Activated CD8-positive, alpha-beta T cell treated with anti-CD3 and anti-CD28 coated beads, Interleukin-2, amount 10 ng/mL, durations not matched to agents 7 days and 5 days (primary cell): ENCODE results near the gene HBB. TPM values are rescaled to one million over a fixed set of nuclear protein-coding genes. Genes with fewer than 3 reads are reported as not detected.

Source experiments
- ATAC-seq: fragments of 150-1000 bp; cut with Tn5 transposase; one replicate; pipeline ENCODE4 v1.10.0; 2021; ENCODE audit warnings: moderate library complexity
- CTCF ChIA-PET: fragments of 350-600 bp; sonication (Branson Sonifier 250); formaldehyde crosslinking; loops from one replicate; lab custom pipeline; 2021; ENCODE audit warnings: antibody characterized with exemption; lab: Charles Lee
- POLR2A ChIA-PET: fragments of 350-600 bp; sonication (Branson Sonifier 250); formaldehyde crosslinking; loops from one replicate; lab custom pipeline; 2021; ENCODE audit warnings: antibody characterized with exemption; lab: Charles Lee
- DNase-seq: peaks from one replicate; pipeline ENCODE4 v3.0.0-alpha.2; 2020
- H3K27ac Mint-ChIP-seq: one replicate; pipeline ENCODE4 v1.8.0; 2021; ENCODE audit warnings: mild to moderate bottlenecking, mixed read lengths
- H3K27me3 Mint-ChIP-seq: one replicate; pipeline ENCODE4 v1.8.0; 2021; ENCODE audit warnings: low read depth, mixed read lengths
- H3K36me3 Mint-ChIP-seq: one replicate; pipeline ENCODE4 v1.8.0; 2021; ENCODE audit warnings: low read depth, mixed read lengths
- H3K4me1 Mint-ChIP-seq: one replicate; pipeline ENCODE4 v1.8.0; 2021; ENCODE audit warnings: low read depth, mixed read lengths
- H3K4me3 Mint-ChIP-seq: one replicate; pipeline ENCODE4 v1.8.0; 2021; ENCODE audit warnings: mild to moderate bottlenecking, mixed read lengths
- H3K9me3 Mint-ChIP-seq: one replicate; pipeline ENCODE4 v1.8.0; 2022; ENCODE audit warnings: mixed read lengths; ENCODE audit not compliant: insufficient read depth
- total RNA-seq, 2 experiments: library from RNA; stranded (reverse); gene quantifications; one replicate each; pipeline ENCODE4 v1.2.3, GENCODE V29; 2021

HBB gene
- total RNA-seq, 2 experiments from 2014 or later = not detected

DNA sequence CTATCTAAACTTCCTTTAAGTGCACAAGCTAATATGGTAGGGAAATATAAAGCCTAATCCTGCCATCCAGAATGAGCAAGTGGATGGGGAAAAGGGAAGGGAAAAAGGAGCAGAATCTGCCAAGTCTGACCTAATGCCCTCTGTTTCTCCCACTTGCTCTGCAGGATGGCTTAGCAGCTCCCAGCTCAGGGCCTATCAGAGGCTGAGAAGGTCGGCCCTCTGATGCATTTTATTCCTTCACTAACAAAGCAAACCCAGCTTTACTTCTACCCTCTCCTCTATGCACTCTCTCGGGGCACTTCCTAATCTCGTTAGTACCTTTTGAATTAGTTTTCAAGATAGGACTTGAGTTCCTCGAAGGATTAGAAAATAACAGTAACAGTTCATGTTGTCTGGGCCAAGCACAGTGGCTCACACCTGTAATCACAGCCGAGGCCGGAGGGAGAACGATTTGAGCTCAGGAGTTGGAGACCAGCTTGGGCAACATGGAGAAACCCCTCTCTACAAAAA lies 16.4 kb downstream of the HBB start:
- H3K27me3 Mint-ChIP-seq = no peaks in the 10 kb centered on the region
- POLR2A ChIA-PET = no interaction called here
- H3K27ac Mint-ChIP-seq = no peak overlapping the region
- no peaks in the 10 kb centered on the region for H3K4me1 Mint-ChIP-seq
- H3K9me3 Mint-ChIP-seq = no peaks in the 10 kb centered on the region
- ATAC-seq (no peak), DNase-seq (no peak)
- H3K36me3 Mint-ChIP-seq = no peaks in the 10 kb centered on the region
- CTCF ChIA-PET = no interaction called here
- no peak overlapping the region for H3K4me3 Mint-ChIP-seq

DNA sequence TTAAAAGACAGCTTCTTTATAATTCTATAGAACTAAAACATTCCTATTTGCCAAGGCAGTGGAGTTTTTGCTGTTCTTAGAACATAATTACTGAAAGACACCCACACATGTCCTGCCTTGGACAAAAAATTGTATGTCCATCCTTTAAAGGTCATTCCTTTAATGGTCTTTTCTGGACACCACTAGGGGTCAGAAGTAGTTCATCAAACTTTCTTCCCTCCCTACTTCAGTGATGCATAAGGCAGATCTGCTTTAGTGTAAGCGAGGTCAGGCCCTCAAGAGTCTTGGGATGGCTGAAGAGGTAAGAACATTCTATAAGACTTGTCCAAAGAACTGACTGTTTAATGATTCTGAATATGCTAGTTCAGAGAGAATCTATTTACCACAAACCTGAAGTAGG lies 22.1 kb downstream of the HBB start:
- Mint-ChIP-seq H3K9me3 (no peaks in the 10 kb centered on the region), H3K4me1 (no peaks in the 10 kb centered on the region), H3K4me3 (no peak overlapping the region), H3K36me3 (no peaks in the 10 kb centered on the region), H3K27me3 (no peaks in the 10 kb centered on the region), H3K27ac (no peak overlapping the region)
- ATAC-seq (no peak), DNase-seq (no peak)
- POLR2A ChIA-PET = no interaction called here
- CTCF ChIA-PET = no interaction called here

DNA sequence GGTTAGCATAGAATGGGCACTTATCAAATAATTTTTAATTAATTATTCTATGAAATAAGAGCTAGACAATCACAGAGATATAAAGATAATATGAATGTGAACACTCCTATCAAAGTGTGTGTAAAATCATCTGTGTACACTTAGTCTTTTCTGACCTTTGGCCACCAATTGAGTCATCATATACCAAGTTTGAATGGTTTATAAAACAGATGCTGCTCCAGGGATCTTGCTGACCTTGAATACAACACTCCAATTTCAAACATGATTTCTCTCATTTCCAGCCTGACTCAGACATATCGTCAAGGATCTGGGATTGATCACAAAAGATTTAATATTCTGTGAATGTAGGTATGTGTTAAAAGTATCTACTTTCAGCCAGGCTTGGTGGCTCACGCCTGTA lies 23.5 kb downstream of the HBB start:
- Mint-ChIP-seq H3K27me3 (no peaks in the 10 kb centered on the region), H3K27ac (no peak overlapping the region), H3K9me3 (no peaks in the 10 kb centered on the region), H3K36me3 (no peaks in the 10 kb centered on the region), H3K4me1 (no peaks in the 10 kb centered on the region), H3K4me3 (no peak overlapping the region)
- CTCF ChIA-PET = no interaction called here
- no peak for DNase-seq
- no peak for ATAC-seq
- POLR2A ChIA-PET = no interaction called here

DNA sequence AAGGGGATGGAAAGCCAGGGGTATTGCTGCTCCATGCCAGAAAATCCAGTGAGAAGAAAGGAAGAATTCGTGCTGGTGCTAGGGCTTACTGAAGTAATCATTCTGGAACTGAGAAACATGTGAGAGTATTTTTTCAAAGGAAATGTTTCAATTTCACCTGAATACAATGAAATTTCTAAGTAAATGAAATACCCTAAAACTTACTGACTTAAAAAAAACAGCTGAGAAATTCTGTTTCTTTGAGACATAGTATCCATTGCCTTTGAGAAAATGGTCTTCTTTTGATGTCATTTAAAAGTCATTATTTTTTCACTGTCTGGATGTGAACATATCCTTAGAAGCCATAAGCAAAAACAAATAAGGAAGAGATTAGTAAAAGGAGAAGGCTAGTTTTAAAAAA lies 26.3 kb downstream of the HBB start, which contains the start of gene OR51V1:
OR51V1 (minus strand) TSS at position 101 of the 400 bp plus-strand sequence; CDS start at position 101, 0 bp downstream.
- no peak within 1 kb of the TSS for H3K27ac Mint-ChIP-seq
- no peaks in the 10 kb centered on the region for H3K4me1 Mint-ChIP-seq
- no peaks in the 10 kb centered on the region for H3K36me3 Mint-ChIP-seq
- ChIA-PET POLR2A (no interaction called here), CTCF (no interaction called here)
- H3K4me3 Mint-ChIP-seq = no peak within 1 kb of the TSS
- DNase-seq (no peak), ATAC-seq (no peak)
- no peaks in the 10 kb centered on the region for H3K9me3 Mint-ChIP-seq
- H3K27me3 Mint-ChIP-seq = no peaks in the 10 kb centered on the region

DNA sequence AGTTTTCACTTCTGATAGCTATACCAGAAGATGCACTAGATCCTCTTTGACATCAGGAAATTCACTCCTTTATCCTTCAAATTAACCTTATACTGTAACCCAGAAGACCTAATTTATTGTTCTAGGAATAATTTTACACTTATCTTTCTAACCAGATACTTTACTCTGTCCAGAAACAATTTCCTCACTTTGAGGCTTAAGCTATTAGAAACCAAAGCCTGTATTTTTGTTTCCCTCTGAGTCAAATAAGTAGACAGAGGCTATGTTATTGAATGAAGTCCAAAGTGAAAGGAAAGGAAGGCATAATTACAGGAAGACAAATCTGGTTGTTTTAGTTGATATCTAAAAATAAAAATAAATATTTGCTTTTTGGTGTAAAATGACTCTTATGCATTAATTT lies 28.6 kb downstream of the HBB start:
- no peaks in the 10 kb centered on the region for H3K36me3 Mint-ChIP-seq
- ATAC-seq (no peak), DNase-seq (no peak)
- no peak overlapping the region for H3K4me3 Mint-ChIP-seq
- no peaks in the 10 kb centered on the region for H3K4me1 Mint-ChIP-seq
- H3K9me3 Mint-ChIP-seq = no peaks in the 10 kb centered on the region
- H3K27ac Mint-ChIP-seq = no peak overlapping the region
- ChIA-PET CTCF (no interaction called here), POLR2A (no interaction called here)
- H3K27me3 Mint-ChIP-seq = no peaks in the 10 kb centered on the region

DNA sequence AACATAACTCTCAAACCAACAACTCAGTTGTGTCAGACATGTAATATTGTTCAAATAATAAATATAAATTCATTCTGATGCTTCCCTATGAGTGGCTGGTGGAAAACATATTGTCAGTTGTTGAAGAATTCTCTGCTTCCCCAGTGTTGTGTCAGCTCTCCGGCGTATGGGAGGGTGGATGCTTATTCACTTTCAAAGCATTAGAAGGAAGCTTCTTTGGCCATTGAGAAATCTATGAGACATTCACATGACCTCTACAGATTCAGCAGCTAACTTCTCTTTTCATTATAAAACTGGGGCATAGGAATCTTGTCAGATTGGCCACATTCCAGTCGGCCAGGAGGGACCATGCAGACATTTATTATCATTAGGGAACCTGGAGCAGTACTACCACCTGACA lies 29.3 kb downstream of the HBB start:
- Mint-ChIP-seq H3K4me3 (no peak overlapping the region), H3K27ac (no peak overlapping the region), H3K36me3 (no peaks in the 10 kb centered on the region), H3K4me1 (no peaks in the 10 kb centered on the region), H3K27me3 (no peaks in the 10 kb centered on the region), H3K9me3 (no peaks in the 10 kb centered on the region)
- DNase-seq = no peak
- no peak for ATAC-seq
- ChIA-PET POLR2A (no interaction called here), CTCF (no interaction called here)

DNA sequence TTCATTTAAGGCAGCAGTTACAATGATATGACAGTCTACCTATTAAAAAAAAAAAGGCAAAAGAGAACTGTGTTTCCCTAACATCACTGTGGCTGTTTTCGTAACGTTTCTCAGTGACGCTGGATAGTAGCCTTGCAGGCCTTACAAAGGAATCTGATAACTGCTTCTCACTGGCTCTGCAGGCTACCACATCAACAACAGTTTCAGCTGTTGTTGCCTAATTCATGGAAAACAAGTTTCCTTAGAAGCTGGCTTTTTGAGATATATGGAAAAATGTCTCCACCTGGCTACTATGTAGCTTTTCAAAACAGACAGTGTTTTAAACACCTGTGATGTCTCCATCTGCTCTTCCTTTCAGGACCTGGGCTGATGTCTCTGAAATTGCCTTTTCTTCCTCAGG lies 30.1 kb downstream of the HBB start:
- ATAC-seq (no peak), DNase-seq (no peak)
- POLR2A ChIA-PET = no interaction called here
- no peaks in the 10 kb centered on the region for H3K4me1 Mint-ChIP-seq
- H3K27ac Mint-ChIP-seq = no peak overlapping the region
- no peaks in the 10 kb centered on the region for H3K36me3 Mint-ChIP-seq
- H3K9me3 Mint-ChIP-seq = no peaks in the 10 kb centered on the region
- H3K4me3 Mint-ChIP-seq = no peak overlapping the region
- CTCF ChIA-PET = no interaction called here
- H3K27me3 Mint-ChIP-seq = no peaks in the 10 kb centered on the region

DNA sequence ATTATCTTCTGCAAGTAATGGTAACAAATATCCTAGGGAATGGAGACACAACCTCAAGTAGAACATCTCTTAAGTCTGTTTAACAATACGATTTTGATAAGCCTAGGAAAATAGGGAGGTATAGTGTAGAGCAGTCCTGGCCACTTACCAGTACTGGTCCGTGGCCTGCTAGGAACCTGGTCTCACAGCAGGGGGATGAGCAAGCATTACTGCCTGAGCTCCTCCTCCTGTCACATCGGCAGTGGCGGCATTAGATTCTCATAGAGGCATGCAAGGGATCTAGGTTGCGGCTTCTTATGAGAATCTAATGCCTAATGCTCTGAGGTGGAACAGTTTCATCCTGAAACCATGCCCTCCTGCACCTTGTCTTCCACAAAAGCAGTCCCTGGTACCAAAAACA lies 30.8 kb downstream of the HBB start:
- no peaks in the 10 kb centered on the region for H3K4me1 Mint-ChIP-seq
- H3K27ac Mint-ChIP-seq = no peak overlapping the region
- DNase-seq (no peak), ATAC-seq (no peak)
- no peaks in the 10 kb centered on the region for H3K27me3 Mint-ChIP-seq
- CTCF ChIA-PET = no interaction called here
- POLR2A ChIA-PET = no interaction called here
- no peaks in the 10 kb centered on the region for H3K36me3 Mint-ChIP-seq
- H3K4me3 Mint-ChIP-seq = no peak overlapping the region
- no peaks in the 10 kb centered on the region for H3K9me3 Mint-ChIP-seq

DNA sequence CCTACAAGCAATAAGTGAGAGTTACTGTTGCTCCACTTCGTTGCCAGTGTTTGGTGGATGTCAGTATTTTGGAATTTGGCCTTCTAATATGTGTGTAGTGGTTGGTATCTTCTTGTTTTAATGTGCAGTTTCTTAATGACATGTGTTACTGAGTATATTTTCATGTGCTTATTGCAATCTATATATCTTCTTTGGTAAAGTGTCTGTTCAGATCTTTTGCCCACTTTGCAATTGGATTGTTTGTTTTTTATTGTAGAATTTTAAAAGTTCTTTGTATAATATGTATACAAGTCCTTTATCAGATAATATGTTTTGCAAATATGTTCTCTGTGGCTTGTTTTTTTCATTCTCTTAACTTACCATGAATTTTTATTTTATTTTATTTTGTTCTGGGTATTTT lies 34.1 kb downstream of the HBB start:
- DNase-seq = no peak
- CTCF ChIA-PET = no interaction called here
- H3K27ac Mint-ChIP-seq = no peak overlapping the region
- no peaks in the 10 kb centered on the region for H3K36me3 Mint-ChIP-seq
- H3K27me3 Mint-ChIP-seq = no peaks in the 10 kb centered on the region
- POLR2A ChIA-PET = no interaction called here
- H3K4me3 Mint-ChIP-seq = no peak overlapping the region
- ATAC-seq = no peak
- H3K4me1 Mint-ChIP-seq = no peaks in the 10 kb centered on the region
- H3K9me3 Mint-ChIP-seq = no peaks in the 10 kb centered on the region

DNA sequence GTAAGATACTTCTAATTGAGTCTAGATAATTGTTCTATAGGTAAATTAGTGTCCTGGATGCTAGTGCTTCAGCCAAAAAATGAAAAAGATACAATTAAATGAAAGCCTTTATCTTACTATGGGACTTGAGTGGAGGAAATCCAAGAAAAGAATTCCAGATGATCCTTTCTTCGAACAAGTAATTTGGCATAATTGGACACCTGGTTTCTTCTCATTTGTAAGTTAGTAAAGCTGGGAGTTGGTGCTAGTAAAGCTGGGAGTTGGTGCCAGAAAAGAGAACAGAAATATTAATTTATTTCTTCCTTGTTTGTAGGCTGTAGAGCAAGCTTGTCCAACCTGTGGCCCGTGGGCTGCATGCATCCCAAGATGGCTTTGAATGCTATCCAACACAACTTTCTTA lies 38.7 kb downstream of the HBB start:
- no peak overlapping the region for H3K4me3 Mint-ChIP-seq
- H3K27ac Mint-ChIP-seq = no peak overlapping the region
- CTCF ChIA-PET = no interaction called here
- ATAC-seq (no peak), DNase-seq (no peak)
- no peaks in the 10 kb centered on the region for H3K9me3 Mint-ChIP-seq
- H3K27me3 Mint-ChIP-seq = no peaks in the 10 kb centered on the region
- POLR2A ChIA-PET = no interaction called here
- H3K4me1 Mint-ChIP-seq = no peaks in the 10 kb centered on the region
- no peaks in the 10 kb centered on the region for H3K36me3 Mint-ChIP-seq

DNA sequence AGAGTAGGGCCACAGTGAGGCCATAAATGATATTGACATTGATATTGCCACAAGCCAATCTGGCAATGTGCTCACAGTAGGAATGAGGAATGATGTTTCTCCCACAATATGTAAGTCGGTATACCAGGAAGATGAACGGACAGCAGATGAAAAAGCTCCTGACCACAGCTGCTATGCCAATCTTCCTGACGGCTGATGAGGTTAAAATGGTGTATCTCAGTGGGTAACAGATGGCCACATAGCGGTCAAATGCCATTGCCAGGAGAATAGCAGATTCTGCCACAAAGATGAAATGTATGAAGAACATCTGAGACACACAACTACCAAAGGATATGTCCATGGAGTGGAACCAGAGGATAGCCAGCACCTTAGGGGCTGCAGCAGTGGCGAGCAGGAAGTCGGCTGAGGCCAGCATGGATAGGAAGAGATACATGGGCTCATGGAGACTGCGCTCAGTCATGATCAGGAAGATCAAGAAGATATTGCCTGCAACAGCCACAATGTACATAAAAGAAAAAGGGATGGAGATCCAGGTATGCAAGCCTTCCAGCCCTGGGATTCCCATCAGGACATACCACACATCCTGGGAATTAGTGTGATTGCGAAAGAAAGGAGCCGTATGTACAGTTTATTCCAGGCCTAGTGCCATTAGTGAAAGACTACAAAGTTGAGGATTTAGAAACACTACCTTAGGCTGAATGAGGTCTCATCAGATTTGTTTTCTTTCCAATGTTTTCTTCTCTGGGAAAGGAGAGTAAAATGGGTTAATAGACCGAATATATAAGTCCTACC lies 48.6 kb downstream of the HBB start:
- Mint-ChIP-seq H3K4me1 (no peaks in the 10 kb centered on the region), H3K27ac (no peak overlapping the region), H3K36me3 (no peaks in the 10 kb centered on the region), H3K9me3 (no peaks in the 10 kb centered on the region), H3K27me3 (no peaks in the 10 kb centered on the region), H3K4me3 (no peak overlapping the region)
- CTCF ChIA-PET = no interaction called here
- POLR2A ChIA-PET = no interaction called here
- ATAC-seq = no peak
- no peak for DNase-seq
